ENCODE measurements around the gene EHF. TPM values are rescaled to one million over a fixed set of nuclear protein-coding genes. Genes with fewer than 3 reads are reported as not detected.

EHF gene
- total RNA-seq, 2 donors from 2014 or later: 0.78 TPM; not detected in 1

DNA sequence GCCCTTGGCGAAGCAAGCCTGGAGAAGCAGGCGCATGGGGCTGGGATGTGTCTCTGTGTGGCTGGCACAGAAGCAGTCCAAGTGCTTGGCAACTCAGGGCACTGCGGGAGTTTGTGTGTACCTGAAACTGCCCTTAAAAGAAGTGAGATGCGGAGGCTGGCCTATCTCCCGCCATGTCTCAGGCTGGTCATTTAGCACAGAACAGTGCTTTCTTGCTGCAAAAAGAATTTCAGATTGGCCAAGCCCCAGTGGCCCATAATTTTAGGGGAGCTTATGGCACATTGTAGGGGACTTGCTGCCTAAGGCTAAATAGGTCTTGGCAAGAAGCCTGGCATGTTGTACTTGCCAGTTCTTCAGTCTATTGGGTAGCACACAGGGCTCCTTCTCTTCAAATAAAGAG lies 16.4 kb downstream of the EHF start:
- no peak for DNase-seq (ENCODE audit: low spot score)
- no peak overlapping the region for H3K4me3 ChIP-seq
- H3K27me3 ChIP-seq: no peaks in the 10 kb centered on the region

DNA sequence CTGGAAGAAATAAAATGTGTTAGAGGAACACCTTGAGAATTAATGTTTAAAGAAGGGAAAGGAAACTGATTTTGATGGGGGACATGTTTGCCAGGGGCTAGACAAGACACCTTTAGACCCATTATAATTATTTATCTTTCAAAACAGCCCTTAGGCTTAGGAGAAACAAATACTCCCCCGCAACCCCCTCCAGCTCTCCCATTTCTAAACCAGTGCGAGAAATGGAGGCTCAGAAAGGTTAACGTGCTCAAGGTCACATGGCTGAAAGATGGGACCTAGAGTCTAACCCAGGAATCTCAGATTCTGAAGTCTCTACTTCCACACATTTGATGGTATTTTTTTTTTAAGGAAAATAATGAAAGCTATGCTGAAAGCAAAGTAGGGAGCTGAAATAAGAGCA lies 18.0 kb downstream of the EHF start:
- TF ChIP-seq, protein P1, sequence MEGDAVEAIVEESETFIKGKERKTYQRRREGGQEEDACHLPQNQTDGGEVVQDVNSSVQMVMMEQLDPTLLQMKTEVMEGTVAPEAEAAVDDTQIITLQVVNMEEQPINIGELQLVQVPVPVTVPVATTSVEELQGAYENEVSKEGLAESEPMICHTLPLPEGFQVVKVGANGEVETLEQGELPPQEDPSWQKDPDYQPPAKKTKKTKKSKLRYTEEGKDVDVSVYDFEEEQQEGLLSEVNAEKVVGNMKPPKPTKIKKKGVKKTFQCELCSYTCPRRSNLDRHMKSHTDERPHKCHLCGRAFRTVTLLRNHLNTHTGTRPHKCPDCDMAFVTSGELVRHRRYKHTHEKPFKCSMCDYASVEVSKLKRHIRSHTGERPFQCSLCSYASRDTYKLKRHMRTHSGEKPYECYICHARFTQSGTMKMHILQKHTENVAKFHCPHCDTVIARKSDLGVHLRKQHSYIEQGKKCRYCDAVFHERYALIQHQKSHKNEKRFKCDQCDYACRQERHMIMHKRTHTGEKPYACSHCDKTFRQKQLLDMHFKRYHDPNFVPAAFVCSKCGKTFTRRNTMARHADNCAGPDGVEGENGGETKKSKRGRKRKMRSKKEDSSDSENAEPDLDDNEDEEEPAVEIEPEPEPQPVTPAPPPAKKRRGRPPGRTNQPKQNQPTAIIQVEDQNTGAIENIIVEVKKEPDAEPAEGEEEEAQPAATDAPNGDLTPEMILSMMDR (IDR thresholded peaks at IDR 0.05): no peak
- no peak overlapping the region for H3K27ac ChIP-seq
- no peaks in the 10 kb centered on the region for H3K9me3 ChIP-seq
- peaks cover 0 to 4% of the 10 kb centered on the region in 2 donors for H3K4me1 ChIP-seq
- no peak overlapping the region for H3K4me3 ChIP-seq
- DNase-seq (ENCODE audit: low spot score): no peak
- no peaks in the 10 kb centered on the region for H3K27me3 ChIP-seq
- no peaks in the 10 kb centered on the region for H3K36me3 ChIP-seq

More for the DNA sequence above, 16.4 kb downstream of the EHF start:
- no peaks in the 10 kb centered on the region for H3K36me3 ChIP-seq
- no peak overlapping the region for H3K27ac ChIP-seq
- peaks cover 0 to 6% of the 10 kb centered on the region in 2 donors for H3K4me1 ChIP-seq
- TF ChIP-seq, protein P1 (IDR thresholded peaks at IDR 0.05): no peak
- no peaks in the 10 kb centered on the region for H3K9me3 ChIP-seq

DNA sequence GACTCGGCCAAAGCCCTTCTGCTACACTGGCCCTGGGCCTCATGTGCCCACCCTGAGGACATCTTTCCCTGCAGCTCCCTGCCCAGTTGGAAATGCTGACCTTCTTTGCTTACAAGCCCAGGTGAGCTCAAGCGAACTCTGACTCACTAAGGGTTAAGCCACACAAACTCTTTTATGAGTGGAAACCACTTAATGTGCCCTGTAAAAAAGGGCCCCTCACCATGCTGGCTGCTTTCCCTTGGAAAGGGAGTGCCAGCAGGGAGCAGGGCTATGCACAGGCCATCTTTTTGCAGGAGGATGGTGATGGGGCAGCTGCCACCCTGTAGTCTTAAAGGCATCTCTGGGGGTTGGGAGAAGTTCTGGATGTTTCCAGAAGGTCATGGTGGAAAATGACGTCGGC lies 18.7 kb downstream of the EHF start:
- Histone ChIP-seq H3K9me3 (no peaks in the 10 kb centered on the region), H3K4me3 (no peak overlapping the region), H3K4me1 (no peaks in the 10 kb centered on the region), H3K27ac (no peak overlapping the region), H3K27me3 (no peaks in the 10 kb centered on the region), H3K36me3 (no peaks in the 10 kb centered on the region)
- TF ChIP-seq, protein P1 (IDR thresholded peaks at IDR 0.05): no peak
- DNase-seq (ENCODE audit: low spot score): no peak

DNA sequence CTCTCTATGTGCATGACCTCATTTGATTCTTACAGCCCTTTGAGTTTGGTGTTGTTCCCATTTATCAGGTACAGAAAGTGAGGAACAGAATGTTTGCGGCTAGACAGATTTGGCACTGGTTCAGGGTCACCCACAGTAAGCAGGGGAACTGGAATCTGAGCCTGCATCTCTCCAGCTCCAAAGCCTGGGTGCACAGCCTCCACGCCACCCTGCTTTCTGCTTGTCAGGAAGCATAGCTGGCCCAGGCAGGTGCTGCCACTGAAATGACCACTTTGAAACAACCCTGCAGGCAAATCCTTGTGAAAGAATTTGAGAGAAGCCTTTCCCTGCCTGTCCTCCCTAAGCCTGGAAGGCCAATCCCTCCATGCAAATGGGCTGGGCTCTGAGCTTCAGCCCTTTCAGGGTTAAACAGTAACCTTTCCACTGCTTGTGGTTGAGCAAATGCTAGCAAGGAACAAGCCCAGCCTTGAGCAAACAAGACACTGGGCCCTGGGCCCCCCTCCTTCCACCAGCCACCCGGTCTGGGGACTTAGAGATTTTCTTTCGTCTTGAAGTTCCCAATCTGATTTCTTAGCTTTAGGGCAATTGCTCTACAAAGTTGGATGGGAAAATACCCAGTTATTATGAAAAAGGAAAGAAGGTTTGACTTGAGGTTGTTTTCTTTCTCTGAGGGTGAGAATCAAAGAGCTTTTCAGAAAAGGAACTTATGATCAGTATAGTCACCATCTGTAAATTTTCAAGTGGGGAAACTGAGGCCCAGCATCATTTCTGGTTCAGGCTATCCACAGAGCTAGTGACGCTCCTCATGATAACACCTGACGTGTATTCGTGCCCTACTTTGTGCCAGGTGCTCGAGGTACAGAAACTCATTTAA lies 19.4 kb downstream of the EHF start:
- Histone ChIP-seq H3K27me3 (no peaks in the 10 kb centered on the region), H3K4me1 (no peaks in the 10 kb centered on the region), H3K36me3 (no peaks in the 10 kb centered on the region), H3K27ac (no peak overlapping the region), H3K9me3 (no peaks in the 10 kb centered on the region), H3K4me3 (no peak overlapping the region)
- no peak for DNase-seq (ENCODE audit: low spot score)
- TF ChIP-seq, protein P1 (IDR thresholded peaks at IDR 0.05): no peak

DNA sequence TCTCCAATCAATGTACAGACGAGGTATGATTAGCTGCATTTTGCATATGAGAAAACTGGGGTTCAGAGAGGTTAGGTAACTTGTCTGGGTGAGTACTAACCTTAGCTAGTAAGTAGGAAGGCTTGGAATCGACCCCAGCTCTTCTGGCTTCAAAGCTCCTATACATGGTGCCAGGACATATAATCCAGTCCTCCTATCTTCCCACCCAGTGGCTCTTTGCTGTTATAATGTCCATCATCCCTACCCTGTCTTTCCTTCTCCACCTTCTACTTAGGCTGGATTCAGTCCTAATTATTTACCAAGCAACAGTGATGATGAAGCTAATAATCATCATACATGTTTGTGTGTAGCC lies 20.0 kb downstream of the EHF start:
- TF ChIP-seq, protein P1 (IDR thresholded peaks at IDR 0.05): no peak
- H3K36me3 ChIP-seq: no peaks in the 10 kb centered on the region
- no peaks in the 10 kb centered on the region for H3K9me3 ChIP-seq
- H3K27ac ChIP-seq: no peak overlapping the region
- no peak for DNase-seq (ENCODE audit: low spot score)
- no peaks in the 10 kb centered on the region for H3K4me1 ChIP-seq
- H3K4me3 ChIP-seq: no peak overlapping the region
- no peaks in the 10 kb centered on the region for H3K27me3 ChIP-seq

DNA sequence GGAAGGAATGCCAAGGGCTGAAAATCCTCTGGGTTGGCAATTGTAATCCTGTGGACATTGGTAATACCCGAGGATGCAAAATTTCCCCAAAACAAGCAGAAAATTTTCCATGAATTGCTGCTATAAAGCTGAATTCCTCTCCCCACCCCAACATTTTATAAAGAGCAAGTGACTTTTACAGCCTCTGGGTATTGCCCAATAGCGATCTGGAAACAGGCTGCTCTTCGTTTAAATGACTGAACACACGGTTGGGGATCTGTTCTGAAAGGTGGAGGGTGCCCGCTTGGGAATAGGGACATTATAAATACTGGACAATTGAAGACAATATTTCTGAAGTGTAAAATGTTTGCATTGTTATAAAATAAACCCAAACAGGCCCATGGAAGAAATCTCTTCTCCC lies 20.6 kb downstream of the EHF start:
- no peak overlapping the region for H3K4me3 ChIP-seq
- TF ChIP-seq, protein P1 (IDR thresholded peaks at IDR 0.05): no peak
- no peaks in the 10 kb centered on the region for H3K9me3 ChIP-seq

More for the DNA sequence above, 20.6 kb downstream of the EHF start:
- Histone ChIP-seq H3K27ac (no peak overlapping the region), H3K27me3 (no peaks in the 10 kb centered on the region), H3K36me3 (no peaks in the 10 kb centered on the region), H3K4me1 (no peaks in the 10 kb centered on the region)
- DNase-seq (ENCODE audit: low spot score): no peak

Measured in right atrium auricular region (tissue), 2 donors.